DOHH2 (cell line): Measurements from ENCODE around the gene NATD1.

Source experiments
- H3F3A ChIP-seq: fragments of 200-600 bp; sonication (generic), shearing (Covaris generic); 2 replicates; pipeline ENCODE4 v1.6.0; 2016; ENCODE audit warnings: antibody characterized with exemption, mild to moderate bottlenecking; ENCODE audit not compliant: control insufficient read depth, insufficient read depth
- H3K27ac ChIP-seq: fragments of 200-600 bp; sonication (generic); 2 replicates; pipeline ENCODE4 v1.5.1; 2014; ENCODE audit warnings: low read depth, mild to moderate bottlenecking, low read length, moderate library complexity
- H3K27me3 ChIP-seq: fragments of 200-600 bp; sonication (generic); 2 replicates; pipeline ENCODE4 v1.6.1; 2014; ENCODE audit warnings: mild to moderate bottlenecking, low read length, mixed read lengths; ENCODE audit not compliant: control insufficient read depth
- H3K36me3 ChIP-seq: fragments of 200-600 bp; sonication (generic); 2 replicates; pipeline ENCODE4 v1.6.1; 2014; ENCODE audit warnings: mild to moderate bottlenecking, low read length, moderate library complexity, mixed read lengths; ENCODE audit not compliant: control insufficient read depth
- H3K4me1 ChIP-seq: fragments of 200-600 bp; sonication (generic); 2 replicates; pipeline ENCODE4 v1.6.1; 2014; ENCODE audit warnings: mild to moderate bottlenecking, low read length, mixed read lengths; ENCODE audit not compliant: control insufficient read depth
- H3K4me2 ChIP-seq: fragments of 200-600 bp; sonication (generic); 2 replicates; pipeline ENCODE4 v1.6.0; 2014; ENCODE audit warnings: mild to moderate bottlenecking, low read length, moderate library complexity
- H3K4me3 ChIP-seq: fragments of 200-600 bp; sonication (generic); 2 replicates; pipeline ENCODE4 v1.5.1; 2014; ENCODE audit warnings: mild to moderate bottlenecking, low read length, mixed read lengths
- H3K79me2 ChIP-seq: fragments of 200-600 bp; sonication (generic); 2 replicates; pipeline ENCODE4 v1.6.1; 2014; ENCODE audit warnings: mild to moderate bottlenecking, low read length, mixed read lengths; ENCODE audit not compliant: control insufficient read depth
- H3K9me2 ChIP-seq: fragments of 200-600 bp; sonication (generic); replicated peaks from 2 replicates; pipeline ENCODE4 v1.6.1; 2014; ENCODE audit warnings: mild to moderate bottlenecking, low read length, mixed read lengths; ENCODE audit not compliant: control insufficient read depth
- H3K9me3 ChIP-seq: fragments of 200-600 bp; sonication (generic); 2 replicates; pipeline ENCODE4 v1.6.1; 2014; ENCODE audit warnings: antibody characterized with exemption, low read length, mixed read lengths; ENCODE audit not compliant: control insufficient read depth, insufficient read depth
- H4K20me1 ChIP-seq: fragments of 200-600 bp; sonication (generic); 2 replicates; pipeline ENCODE4 v1.6.0; 2014; ENCODE audit warnings: low read depth, mild to moderate bottlenecking, antibody characterized with exemption, low read length, moderate library complexity; ENCODE audit not compliant: control insufficient read depth, insufficient read depth
- EZH2phosphoT487 ChIP-seq: fragments of 200-600 bp; sonication (generic); IDR thresholded peaks from 2 replicates; pipeline ENCODE4 v1.6.1; 2017; ENCODE audit warnings: borderline replicate concordance, mild to moderate bottlenecking, antibody characterized with exemption, low read length, moderate library complexity, mixed read lengths
- TF ChIP-seq, protein P1 (sequence below): fragments of 200-600 bp; sonication (generic); IDR thresholded peaks from one replicate; pipeline ENCODE4 v1.5.1; 2014; ENCODE audit warnings: antibody characterized with exemption, mild to moderate bottlenecking, low read depth, low read length; ENCODE audit not compliant: poor library complexity, severe bottlenecking

Gene NATD1

GRCh38 chr17:21241564-21241963 is 11.6 kb downstream of the NATD1 start:
- no peak overlapping the region for H3K27ac ChIP-seq
- H4K20me1 ChIP-seq, result no peaks in the 10 kb centered on the region
- TF ChIP-seq, protein P1, sequence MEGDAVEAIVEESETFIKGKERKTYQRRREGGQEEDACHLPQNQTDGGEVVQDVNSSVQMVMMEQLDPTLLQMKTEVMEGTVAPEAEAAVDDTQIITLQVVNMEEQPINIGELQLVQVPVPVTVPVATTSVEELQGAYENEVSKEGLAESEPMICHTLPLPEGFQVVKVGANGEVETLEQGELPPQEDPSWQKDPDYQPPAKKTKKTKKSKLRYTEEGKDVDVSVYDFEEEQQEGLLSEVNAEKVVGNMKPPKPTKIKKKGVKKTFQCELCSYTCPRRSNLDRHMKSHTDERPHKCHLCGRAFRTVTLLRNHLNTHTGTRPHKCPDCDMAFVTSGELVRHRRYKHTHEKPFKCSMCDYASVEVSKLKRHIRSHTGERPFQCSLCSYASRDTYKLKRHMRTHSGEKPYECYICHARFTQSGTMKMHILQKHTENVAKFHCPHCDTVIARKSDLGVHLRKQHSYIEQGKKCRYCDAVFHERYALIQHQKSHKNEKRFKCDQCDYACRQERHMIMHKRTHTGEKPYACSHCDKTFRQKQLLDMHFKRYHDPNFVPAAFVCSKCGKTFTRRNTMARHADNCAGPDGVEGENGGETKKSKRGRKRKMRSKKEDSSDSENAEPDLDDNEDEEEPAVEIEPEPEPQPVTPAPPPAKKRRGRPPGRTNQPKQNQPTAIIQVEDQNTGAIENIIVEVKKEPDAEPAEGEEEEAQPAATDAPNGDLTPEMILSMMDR, result no peak
- TF ChIP-seq EZH2phosphoT487, result no peak
- H3K9me2 ChIP-seq, result no peaks in the 10 kb centered on the region
- peaks cover 4% of the 10 kb centered on the region; the same call in 1 of the 2 replicates for H3K27me3 ChIP-seq
- H3K9me3 ChIP-seq, result no peaks in the 10 kb centered on the region
- no peak overlapping the region for H3K4me2 ChIP-seq
- no peak overlapping the region for H3K4me3 ChIP-seq
- H3K4me1 ChIP-seq, result no peaks in the 10 kb centered on the region
- H3K36me3 ChIP-seq, result no peaks in the 10 kb centered on the region
- no peaks in the 10 kb centered on the region for H3K79me2 ChIP-seq
- no peaks in the 10 kb centered on the region for H3F3A ChIP-seq

DNA sequence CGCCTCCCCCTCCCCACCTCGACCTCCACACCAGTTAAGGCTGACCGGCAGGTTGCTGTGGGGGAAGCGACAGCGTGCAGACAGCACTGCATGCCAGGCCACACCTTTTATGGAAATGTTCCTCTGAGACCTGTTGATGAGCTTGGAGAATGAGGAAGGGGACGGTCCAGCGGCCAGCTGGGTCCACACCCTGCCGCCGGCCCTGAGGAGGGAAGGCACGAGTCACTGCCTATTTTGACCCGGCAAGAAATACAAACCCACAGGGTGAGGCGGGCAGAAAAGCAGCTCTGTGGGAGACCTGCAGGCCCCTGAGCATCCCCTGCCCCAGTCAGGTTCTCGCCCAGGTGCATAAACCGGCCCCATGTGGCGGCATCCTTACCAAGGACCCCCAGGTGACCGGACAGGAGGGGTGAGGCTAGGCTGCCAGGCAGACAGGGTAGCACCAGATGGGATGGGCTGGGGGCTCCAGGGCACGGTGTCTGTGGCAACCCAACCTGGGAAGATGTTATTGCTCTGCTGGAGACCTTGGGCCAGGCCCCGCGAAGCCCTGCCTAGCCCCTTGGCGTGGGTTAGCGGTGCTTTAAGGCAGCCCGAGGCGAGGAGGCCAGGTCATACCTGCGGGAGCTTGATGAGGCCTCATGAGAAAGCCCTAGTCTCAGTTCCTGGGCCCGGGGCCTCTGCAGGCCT is 12.7 kb downstream of the NATD1 start:
- Histone ChIP-seq H3K4me3 (no peak overlapping the region), H3K4me2 (no peak overlapping the region), H4K20me1 (no peaks in the 10 kb centered on the region), H3K79me2 (no peaks in the 10 kb centered on the region), H3K36me3 (no peaks in the 10 kb centered on the region), H3K9me3 (no peaks in the 10 kb centered on the region), H3K27ac (no peak overlapping the region), H3K9me2 (no peaks in the 10 kb centered on the region), H3K27me3 (peaks cover 4% of the 10 kb centered on the region; the same call in 1 of the 2 replicates), H3F3A (no peaks in the 10 kb centered on the region), H3K4me1 (no peaks in the 10 kb centered on the region)
- no peak for TF ChIP-seq EZH2phosphoT487
- TF ChIP-seq, protein P1, result no peak

DNA sequence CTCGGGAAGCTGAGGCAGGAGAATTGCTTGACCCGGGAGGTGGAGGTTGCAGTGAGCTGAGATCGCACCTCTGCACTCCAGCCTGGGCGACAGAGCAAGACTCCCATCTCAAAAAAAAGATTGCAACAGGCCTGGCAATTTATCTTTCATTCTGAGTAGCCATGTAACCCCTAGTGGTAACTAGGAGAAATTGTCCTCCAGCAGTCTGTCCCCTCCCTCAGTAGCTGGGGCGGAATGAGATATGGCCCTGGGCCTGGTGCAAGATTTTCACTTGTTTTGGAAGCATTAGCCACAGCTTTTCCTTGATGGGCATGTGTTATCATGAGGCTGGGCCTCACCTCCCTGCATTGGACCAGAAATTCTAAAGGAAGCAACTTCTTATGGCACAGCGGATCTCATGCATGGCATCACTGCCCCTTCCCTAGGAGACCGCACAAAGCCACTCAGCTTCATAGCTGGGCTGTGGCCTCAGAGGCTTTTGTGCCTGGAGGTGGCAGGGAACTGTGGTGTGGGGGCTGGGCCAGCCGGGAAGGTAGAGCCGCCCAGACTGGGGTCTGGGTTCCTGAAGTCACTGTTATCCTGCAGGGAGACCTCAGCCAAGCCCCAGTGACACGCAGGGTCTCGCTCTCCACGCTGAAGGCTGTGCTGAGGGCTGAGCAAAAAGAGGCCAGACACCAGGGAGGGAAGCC is 13.4 kb downstream of the NATD1 start:
- no peaks in the 10 kb centered on the region for H3K4me1 ChIP-seq

More for the DNA sequence above, 13.4 kb downstream of the NATD1 start:
- H3K36me3 ChIP-seq, result no peaks in the 10 kb centered on the region
- H3K4me3 ChIP-seq, result no peak overlapping the region
- no peaks in the 10 kb centered on the region for H4K20me1 ChIP-seq
- H3K79me2 ChIP-seq, result no peaks in the 10 kb centered on the region
- no peaks in the 10 kb centered on the region for H3K9me2 ChIP-seq
- H3K27ac ChIP-seq, result no peak overlapping the region
- H3K9me3 ChIP-seq, result no peaks in the 10 kb centered on the region
- no peaks in the 10 kb centered on the region for H3F3A ChIP-seq
- TF ChIP-seq EZH2phosphoT487, result no peak
- TF ChIP-seq, protein P1, result peak; percentile 52
- H3K4me2 ChIP-seq, result no peak overlapping the region
- peaks cover 4% of the 10 kb centered on the region; the same call in 1 of the 2 replicates for H3K27me3 ChIP-seq
